Stimulated activated CD4-positive, alpha-beta T cell treated with anti-CD3 and anti-CD28 coated beads, Interleukin-15, amount 100 ng/mL, for 1 hour (primary cell): ENCODE measurements around the gene MEIS3.

Experiments
- DNase-seq, 2 donors: peaks; one replicate each; pipeline ENCODE4 v3.0.0-alpha.2; 2020; ENCODE audit warnings: low read depth in 1 of 2, low spot score in 1 of 2

Gene MEIS3

DNA sequence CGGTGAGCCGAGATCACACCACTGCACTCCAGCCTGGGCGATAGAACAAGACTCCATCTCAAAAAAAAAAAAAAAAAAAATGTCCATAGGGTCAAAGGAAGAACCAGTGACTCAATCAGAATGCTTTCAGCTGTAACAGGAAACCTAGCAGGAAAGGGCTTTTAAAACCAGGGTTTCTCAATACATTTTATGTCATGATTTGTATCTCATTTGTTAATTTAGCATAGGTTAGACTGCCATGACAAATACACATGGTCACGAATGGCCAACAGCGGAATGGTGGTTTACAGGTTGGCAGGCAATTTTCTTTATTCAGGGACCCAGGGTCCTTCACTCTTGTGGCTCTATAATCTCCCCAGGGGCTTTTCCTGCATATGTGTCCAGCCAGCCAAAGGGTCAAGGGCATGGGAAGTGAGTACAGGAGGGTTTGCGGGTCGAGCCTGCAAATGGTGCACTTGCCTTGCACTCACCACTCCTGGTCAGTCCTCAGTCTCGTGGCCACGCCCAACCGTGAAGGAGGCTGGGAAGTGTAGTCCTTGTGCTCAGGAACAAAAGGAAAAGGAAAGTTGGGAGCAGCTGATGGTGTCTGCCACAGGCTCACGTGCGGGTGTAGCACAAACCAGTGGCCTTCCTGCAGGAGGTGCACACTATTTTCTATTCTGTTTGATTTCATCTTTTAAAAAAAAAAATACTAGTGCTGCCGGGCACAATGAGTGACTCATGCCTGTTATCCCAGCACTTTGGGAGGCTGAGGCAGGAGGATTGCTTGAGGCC is 55.4 kb downstream of the MEIS3 start:
- DNase-seq, result no peak

DNA sequence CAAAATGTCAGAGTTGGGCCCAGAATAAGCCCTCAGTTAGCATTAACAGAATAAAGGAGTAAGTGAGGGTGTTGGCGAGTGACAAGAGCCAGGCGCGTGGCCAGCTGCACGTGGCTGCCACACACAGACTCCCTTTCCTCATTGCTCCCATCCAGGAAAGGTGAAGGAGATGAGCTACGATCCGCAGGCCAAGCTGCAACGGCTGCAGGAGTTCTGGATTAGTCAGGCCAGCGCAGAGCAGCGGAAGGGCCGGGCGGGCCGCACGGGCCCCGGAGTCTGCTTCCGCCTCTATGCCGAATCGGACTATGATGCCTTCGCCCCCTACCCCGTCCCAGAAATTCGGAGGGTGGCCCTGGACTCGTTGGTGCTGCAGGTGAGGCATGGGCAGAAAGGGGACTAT is 57.0 kb downstream of the MEIS3 start:
- DNase-seq, result no peak

DNA sequence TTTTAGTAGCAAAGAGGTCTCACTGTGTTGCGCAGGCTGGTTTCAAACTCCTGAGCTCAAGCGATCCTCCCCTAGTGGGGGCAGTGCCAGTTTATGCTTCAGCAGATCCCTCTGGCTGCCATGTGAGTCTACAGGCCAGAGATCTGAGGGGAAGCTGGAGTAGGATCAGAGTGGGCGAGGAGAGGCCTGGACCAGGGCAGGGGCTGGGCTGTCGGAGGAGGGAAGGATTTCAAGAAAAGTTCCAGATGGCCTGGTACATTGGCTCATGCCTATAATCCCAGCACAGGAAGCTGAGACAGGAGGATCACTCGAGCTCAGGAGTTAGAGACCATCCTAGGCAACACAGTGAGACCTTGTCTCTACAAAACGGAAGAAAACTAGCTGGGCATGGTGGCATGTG is 60.4 kb downstream of the MEIS3 start:
- DNase-seq, result no peak

DNA sequence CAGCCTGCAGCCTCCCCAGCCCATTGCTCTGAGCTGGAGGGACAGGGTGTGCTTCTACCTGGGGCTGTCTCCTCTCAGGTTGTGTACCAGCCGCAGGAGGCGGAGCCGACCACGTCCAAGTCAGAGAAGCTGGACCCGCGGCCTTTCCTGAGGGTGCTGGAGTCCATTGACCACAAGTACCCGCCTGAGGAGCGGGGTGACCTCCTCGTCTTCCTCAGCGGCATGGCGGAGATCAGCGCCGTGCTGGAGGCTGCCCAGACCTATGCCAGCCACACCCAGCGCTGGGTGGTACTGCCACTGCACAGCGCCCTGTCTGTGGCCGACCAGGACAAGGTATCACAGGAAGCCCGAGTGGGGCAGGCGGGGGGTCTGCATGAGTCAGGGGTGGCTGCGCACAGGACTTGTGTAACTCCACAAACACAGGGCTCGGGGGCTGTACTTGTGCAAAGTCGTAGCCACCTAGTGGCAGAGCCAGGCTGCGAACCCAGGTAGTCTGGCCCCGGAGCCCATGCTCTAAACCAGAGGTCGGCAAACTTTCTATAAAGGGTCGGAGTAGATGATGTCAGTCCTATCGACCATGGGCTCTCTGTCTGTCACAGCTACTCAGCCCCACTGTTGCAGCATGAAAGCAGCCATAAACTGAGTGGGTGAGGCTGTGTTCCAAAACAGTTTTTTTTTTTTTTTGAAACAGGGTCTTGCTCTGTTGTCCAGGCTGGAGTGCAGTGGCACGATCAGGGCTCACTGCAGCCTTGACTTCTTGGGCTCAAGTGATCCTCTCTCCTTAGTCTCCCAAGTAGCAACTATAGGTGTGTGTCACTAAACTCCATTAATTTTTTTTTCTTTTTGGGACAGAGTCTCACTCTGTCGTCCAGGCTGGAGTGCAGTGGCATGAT is 61.3 kb downstream of the MEIS3 start:
- DNase-seq, result no peak

DNA sequence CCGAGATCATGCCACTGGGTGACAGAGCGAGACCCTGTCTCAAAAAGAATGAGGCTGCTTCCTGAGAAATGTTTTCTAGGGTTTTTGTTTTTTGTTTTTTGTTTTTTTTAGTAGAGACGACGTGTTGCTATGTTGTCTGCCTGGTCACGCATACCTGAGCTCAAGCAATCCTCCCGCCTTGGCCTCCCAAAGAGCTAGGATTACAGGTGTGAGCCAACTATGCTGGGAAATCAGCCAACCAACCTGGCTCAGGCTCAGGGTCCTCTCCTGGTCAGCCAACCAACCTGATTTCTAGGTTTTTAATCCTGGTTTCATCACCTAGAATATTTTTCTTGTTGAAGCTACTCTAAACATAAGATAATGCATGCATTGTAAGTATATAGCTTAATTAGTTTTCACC is 62.4 kb downstream of the MEIS3 start:
- DNase-seq, result no peak

DNA sequence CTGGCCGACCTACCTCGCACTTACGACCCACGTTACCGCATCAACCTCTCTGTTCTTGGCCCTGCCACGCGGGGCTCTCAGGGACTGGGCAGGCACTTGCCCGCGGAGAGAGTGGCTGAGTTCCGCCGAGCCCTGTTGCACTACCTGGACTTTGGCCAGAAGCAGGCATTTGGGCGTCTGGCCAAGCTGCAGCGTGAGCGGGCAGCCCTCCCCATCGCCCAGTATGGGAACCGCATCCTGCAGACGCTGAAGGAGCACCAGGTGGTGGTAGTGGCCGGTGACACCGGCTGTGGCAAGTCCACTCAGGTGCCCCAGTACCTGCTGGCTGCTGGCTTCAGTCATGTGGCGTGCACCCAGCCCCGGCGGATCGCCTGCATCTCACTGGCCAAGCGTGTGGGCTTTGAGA is 66.0 kb downstream of the MEIS3 start:
- no peak for DNase-seq
